GM12878 (cell line): Measurements from ENCODE around the gene PSMB8. TPM values are rescaled to one million over a fixed set of nuclear protein-coding genes. Genes with fewer than 3 reads are reported as not detected.

ENCODE experiments used
- BACH1 ChIP-seq: fragments of 450-650 bp; IDR thresholded peaks from 2 replicates; pipeline ENCODE4 v1.6.1; 2017; ENCODE audit warnings: mild to moderate bottlenecking, borderline replicate concordance
- CHD1 ChIP-seq: IDR thresholded peaks from 2 replicates; pipeline ENCODE4 v1.6.1; 2012; ENCODE audit warnings: low read depth, low read length, improper control_type of control experiment
- EED ChIP-seq: sonication (generic); IDR thresholded peaks from 2 replicates; pipeline ENCODE4 v1.6.1; 2016; ENCODE audit warnings: antibody characterized with exemption, low read depth
- GATAD2B ChIP-seq: fragments of 450-650 bp; conservative IDR thresholded peaks from 2 replicates; pipeline ENCODE4 v1.6.1; 2017; ENCODE audit warnings: low read depth, mild to moderate bottlenecking, moderate library complexity
- KLF5 ChIP-seq: fragments of 450-650 bp; IDR thresholded peaks from 2 replicates; pipeline ENCODE4 v1.6.1; 2014; ENCODE audit warnings: mild to moderate bottlenecking; ENCODE audit not compliant: partially characterized antibody
- NBN ChIP-seq: fragments of 450-650 bp; IDR thresholded peaks from 2 replicates; pipeline ENCODE4 v1.6.1; 2016
- NFIC ChIP-seq: IDR thresholded peaks from 2 replicates; pipeline ENCODE4 v1.6.1; 2012; ENCODE audit warnings: low read depth, mild to moderate bottlenecking, inconsistent platforms, low read length, moderate library complexity
- PAX8 ChIP-seq: fragments of 450-650 bp; IDR thresholded peaks from 2 replicates; pipeline ENCODE4 v1.6.1; 2017; ENCODE audit warnings: mild to moderate bottlenecking, moderate library complexity
- SIN3A ChIP-seq: IDR thresholded peaks from 2 replicates; pipeline ENCODE4 v1.6.1; 2012; ENCODE audit warnings: low read depth, low read length, improper control_type of control experiment
- SRF ChIP-seq, 2 experiments: IDR thresholded peaks; 2 replicates each; pipeline ENCODE4 v1.6.1; 2011; ENCODE audit warnings: low read depth in 2 of 2, low read length in 2 of 2, mild to moderate bottlenecking in 1 of 2, moderate library complexity in 1 of 2
- SUPT20H ChIP-seq: IDR thresholded peaks from 2 replicates; pipeline ENCODE4 v1.6.1; 2011; ENCODE audit warnings: low read depth, mild to moderate bottlenecking, low read length, moderate library complexity, borderline replicate concordance; ENCODE audit not compliant: control insufficient read depth
- TCF7 ChIP-seq: IDR thresholded peaks from 2 replicates; pipeline ENCODE4 v1.6.1; 2014; ENCODE audit warnings: antibody characterized with exemption, borderline replicate concordance
- ZSCAN29 ChIP-seq: fragments of 450-650 bp; IDR thresholded peaks from 2 replicates; pipeline ENCODE4 v1.6.1; 2017; ENCODE audit warnings: mild to moderate bottlenecking, moderate library complexity
- polyA plus RNA-seq, 11 experiments: library from polyadenylated mRNA; depleted of rRNA in 4 of 11; unstranded in 6 of 11; stranded (reverse) in 5 of 11; fragments of >200 nt; fragmentation: Nextera tagmentation in 4 of 11; fragmentation: Illumina TruSeq in 1 of 11; extraction: Ambion mirVana in 4 of 11; extraction: Trizol in 1 of 11; gene quantifications; 1 replicate in 1 of 11; 2 replicates in 10 of 11; pipeline versions ENCODE4 v1.2.1 to v1.2.3, GENCODE V29; 2011 to 2016; ENCODE audit warnings: inconsistent platforms in 2 of 11, missing spikeins in 2 of 11, low read depth in 1 of 11
- total RNA-seq, 4 experiments: library from RNA; depleted of rRNA in 3 of 4; stranded (reverse); fragments of >200 nt in 3 of 4; fragmentation: Illumina TruSeq in 1 of 4; extraction: Trizol in 1 of 4; gene quantifications; 2 replicates each; pipeline versions ENCODE4 v1.2.1 to v1.2.3, GENCODE V29; 2013 to 2021
- TF ChIP-seq, protein P1 (sequence below): IDR thresholded peaks from 2 replicates; pipeline ENCODE4 v1.6.1; 2012; ENCODE audit warnings: mild to moderate bottlenecking, low read depth, low read length
- TF ChIP-seq, protein P2 (sequence below): fragments of 450-650 bp; IDR thresholded peaks from 2 replicates; pipeline ENCODE4 v1.6.1; 2017; ENCODE audit warnings: low read depth, mild to moderate bottlenecking, moderate library complexity
- TF ChIP-seq, protein P3 (sequence below): fragments of 450-650 bp; IDR thresholded peaks from 2 replicates; pipeline ENCODE4 v1.6.1; 2017; ENCODE audit warnings: antibody characterized with exemption, mild to moderate bottlenecking, moderate library complexity
- TF ChIP-seq, protein P4 (sequence below): IDR thresholded peaks from 2 replicates; pipeline ENCODE4 v1.6.1; 2011; ENCODE audit warnings: borderline replicate concordance, low read depth, mild to moderate bottlenecking, moderate library complexity, low read length; ENCODE audit not compliant: insufficient read depth, poor library complexity, severe bottlenecking

PSMB8 gene
- total and polyA plus RNA-seq, 10 of the 15 experiments (the other 5 are each of a cell fraction or from before 2014, with no cell fraction given): 304 to 557 (median 379) TPM

DNA sequence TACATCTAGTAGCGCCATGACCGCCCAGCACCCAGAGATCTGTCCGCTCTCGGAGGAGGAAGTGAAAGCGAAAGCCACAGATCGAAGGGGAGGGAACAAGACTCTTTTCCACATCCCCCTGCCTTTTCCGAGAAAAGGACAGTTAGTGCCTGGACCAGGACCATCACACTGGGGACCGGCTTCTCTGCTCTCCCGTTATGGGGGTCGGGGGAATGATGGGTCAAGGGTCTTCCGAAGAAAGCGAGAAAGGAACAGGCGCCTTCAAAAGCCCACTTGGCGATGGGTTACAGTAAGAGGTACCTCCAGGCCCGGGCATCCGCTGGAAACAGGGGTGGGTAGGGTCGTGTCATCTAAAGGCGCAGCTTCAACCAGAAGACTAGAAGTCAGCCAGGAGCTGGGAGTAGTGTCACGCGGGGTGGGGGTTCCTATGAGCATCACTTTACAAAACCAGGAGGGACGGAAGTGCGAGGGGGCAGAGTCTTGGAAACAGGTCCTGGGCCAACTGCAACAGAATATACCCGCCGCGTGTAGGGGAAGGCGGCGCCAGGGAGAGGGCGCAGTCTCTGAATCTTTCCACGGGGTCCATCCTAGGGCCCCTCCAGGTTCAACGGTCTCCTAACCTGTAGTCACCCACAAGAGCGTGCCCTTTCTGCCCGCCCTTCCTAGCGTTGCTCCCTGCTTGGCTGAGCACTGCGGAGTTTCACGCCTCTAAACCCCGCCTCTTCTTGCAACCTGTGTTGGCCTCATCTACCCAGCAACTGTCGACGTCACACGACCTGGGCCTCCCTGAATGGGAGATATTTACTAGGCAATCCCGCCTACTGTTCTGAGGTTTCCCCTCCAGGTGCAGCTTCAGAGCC lies at the start of gene PSMB8 (continued):
- TF ChIP-seq, protein P1, sequence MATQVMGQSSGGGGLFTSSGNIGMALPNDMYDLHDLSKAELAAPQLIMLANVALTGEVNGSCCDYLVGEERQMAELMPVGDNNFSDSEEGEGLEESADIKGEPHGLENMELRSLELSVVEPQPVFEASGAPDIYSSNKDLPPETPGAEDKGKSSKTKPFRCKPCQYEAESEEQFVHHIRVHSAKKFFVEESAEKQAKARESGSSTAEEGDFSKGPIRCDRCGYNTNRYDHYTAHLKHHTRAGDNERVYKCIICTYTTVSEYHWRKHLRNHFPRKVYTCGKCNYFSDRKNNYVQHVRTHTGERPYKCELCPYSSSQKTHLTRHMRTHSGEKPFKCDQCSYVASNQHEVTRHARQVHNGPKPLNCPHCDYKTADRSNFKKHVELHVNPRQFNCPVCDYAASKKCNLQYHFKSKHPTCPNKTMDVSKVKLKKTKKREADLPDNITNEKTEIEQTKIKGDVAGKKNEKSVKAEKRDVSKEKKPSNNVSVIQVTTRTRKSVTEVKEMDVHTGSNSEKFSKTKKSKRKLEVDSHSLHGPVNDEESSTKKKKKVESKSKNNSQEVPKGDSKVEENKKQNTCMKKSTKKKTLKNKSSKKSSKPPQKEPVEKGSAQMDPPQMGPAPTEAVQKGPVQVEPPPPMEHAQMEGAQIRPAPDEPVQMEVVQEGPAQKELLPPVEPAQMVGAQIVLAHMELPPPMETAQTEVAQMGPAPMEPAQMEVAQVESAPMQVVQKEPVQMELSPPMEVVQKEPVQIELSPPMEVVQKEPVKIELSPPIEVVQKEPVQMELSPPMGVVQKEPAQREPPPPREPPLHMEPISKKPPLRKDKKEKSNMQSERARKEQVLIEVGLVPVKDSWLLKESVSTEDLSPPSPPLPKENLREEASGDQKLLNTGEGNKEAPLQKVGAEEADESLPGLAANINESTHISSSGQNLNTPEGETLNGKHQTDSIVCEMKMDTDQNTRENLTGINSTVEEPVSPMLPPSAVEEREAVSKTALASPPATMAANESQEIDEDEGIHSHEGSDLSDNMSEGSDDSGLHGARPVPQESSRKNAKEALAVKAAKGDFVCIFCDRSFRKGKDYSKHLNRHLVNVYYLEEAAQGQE: 0 out of 2 replicates have a peak, but pooled peaks have one; percentile 37
- no peak for TF ChIP-seq SUPT20H
- TF ChIP-seq, protein P2, sequence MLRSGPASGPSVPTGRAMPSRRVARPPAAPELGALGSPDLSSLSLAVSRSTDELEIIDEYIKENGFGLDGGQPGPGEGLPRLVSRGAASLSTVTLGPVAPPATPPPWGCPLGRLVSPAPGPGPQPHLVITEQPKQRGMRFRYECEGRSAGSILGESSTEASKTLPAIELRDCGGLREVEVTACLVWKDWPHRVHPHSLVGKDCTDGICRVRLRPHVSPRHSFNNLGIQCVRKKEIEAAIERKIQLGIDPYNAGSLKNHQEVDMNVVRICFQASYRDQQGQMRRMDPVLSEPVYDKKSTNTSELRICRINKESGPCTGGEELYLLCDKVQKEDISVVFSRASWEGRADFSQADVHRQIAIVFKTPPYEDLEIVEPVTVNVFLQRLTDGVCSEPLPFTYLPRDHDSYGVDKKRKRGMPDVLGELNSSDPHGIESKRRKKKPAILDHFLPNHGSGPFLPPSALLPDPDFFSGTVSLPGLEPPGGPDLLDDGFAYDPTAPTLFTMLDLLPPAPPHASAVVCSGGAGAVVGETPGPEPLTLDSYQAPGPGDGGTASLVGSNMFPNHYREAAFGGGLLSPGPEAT: 0 out of 2 replicates have a peak, but pooled peaks have one; percentile 72
- TF ChIP-seq KLF5: peak; percentile 71
- TF ChIP-seq NFIC: no peak
- no peak for TF ChIP-seq ZSCAN29
- peak; percentile 73 for TF ChIP-seq BACH1
- TF ChIP-seq SIN3A: peak; percentile 51
- TF ChIP-seq, protein P3, sequence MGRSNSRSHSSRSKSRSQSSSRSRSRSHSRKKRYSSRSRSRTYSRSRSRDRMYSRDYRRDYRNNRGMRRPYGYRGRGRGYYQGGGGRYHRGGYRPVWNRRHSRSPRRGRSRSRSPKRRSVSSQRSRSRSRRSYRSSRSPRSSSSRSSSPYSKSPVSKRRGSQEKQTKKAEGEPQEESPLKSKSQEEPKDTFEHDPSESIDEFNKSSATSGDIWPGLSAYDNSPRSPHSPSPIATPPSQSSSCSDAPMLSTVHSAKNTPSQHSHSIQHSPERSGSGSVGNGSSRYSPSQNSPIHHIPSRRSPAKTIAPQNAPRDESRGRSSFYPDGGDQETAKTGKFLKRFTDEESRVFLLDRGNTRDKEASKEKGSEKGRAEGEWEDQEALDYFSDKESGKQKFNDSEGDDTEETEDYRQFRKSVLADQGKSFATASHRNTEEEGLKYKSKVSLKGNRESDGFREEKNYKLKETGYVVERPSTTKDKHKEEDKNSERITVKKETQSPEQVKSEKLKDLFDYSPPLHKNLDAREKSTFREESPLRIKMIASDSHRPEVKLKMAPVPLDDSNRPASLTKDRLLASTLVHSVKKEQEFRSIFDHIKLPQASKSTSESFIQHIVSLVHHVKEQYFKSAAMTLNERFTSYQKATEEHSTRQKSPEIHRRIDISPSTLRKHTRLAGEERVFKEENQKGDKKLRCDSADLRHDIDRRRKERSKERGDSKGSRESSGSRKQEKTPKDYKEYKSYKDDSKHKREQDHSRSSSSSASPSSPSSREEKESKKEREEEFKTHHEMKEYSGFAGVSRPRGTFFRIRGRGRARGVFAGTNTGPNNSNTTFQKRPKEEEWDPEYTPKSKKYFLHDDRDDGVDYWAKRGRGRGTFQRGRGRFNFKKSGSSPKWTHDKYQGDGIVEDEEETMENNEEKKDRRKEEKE: no peak
- TF ChIP-seq, protein P4, sequence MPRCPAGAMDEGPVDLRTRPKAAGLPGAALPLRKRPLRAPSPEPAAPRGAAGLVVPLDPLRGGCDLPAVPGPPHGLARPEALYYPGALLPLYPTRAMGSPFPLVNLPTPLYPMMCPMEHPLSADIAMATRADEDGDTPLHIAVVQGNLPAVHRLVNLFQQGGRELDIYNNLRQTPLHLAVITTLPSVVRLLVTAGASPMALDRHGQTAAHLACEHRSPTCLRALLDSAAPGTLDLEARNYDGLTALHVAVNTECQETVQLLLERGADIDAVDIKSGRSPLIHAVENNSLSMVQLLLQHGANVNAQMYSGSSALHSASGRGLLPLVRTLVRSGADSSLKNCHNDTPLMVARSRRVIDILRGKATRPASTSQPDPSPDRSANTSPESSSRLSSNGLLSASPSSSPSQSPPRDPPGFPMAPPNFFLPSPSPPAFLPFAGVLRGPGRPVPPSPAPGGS: peak; percentile 64
- TF ChIP-seq GATAD2B: 0 out of 2 replicates have a peak, but pooled peaks have one; percentile 46
- TF ChIP-seq CHD1: 0 out of 2 replicates have a peak, but pooled peaks have one; percentile 14
- no peak for TF ChIP-seq SRF (IDR thresholded peaks at IDR 0.05; ENCODE audit: low read depth in 2 of 2, low read length in 2 of 2)
- TF ChIP-seq TCF7: no peak
- TF ChIP-seq NBN: peak; percentile 98
- peak; percentile 90 for TF ChIP-seq EED
- TF ChIP-seq PAX8: peak; percentile 79; the same call in 1 of the 2 replicates
